AG08395 (cell line): ENCODE results near the gene GCM1.

Source experiments
- DNase-seq: peaks from one replicate; pipeline ENCODE4 v3.0.0; 2012; ENCODE audit warnings: mixed read lengths, low spot score

The GCM1 gene

GRCh38 chr6:53151676-53152075, 3.0 kb upstream of the GCM1 start:
- DNase-seq, result no peak

DNA sequence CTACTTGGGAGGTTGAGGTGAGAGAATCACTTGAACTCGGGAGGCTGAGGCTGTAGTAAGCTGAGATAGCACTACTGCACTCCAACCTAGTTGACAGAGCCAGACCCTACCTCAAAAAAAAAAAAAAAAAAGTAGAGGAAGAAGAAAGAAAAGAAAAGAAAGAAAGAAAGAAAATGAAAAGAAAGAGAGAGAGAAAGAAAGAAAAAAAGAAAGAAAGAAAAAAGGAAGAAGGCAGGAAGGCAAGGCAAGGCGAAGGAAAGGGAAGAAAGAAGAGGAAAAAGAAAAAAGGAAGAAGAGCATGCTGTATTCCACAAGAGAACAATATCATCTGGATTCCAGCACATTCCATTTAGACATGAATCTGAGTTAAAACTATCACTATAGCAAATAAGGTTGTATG, 3.8 kb downstream of the GCM1 start:
- no peak for DNase-seq

- no peak for DNase-seq
These were observed 4.9 kb downstream of the GCM1 start for GRCh38 chr6:53143710-53144109.

DNA sequence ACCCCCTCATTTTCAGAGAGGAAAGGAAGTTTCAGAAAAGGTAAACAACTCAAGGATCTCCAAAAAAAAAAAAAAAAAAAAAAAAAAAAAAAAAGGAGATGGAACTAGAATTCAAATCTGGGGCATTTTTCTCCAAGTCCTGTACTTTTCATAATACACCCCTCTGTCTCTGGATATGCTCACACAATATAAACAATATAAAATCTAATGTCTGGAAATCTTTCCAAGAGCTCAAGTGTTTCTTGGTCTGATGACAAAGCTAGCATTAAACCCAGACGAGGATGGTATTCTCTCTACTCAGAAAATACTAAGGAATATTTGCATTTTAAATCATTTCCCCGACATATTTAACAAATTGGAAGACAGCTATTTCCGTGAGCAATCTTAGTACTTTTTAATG, 5.8 kb downstream of the GCM1 start:
- no peak for DNase-seq

- DNase-seq, result no peak
These were observed 8.7 kb downstream of the GCM1 start for GRCh38 chr6:53139841-53140413.

DNA sequence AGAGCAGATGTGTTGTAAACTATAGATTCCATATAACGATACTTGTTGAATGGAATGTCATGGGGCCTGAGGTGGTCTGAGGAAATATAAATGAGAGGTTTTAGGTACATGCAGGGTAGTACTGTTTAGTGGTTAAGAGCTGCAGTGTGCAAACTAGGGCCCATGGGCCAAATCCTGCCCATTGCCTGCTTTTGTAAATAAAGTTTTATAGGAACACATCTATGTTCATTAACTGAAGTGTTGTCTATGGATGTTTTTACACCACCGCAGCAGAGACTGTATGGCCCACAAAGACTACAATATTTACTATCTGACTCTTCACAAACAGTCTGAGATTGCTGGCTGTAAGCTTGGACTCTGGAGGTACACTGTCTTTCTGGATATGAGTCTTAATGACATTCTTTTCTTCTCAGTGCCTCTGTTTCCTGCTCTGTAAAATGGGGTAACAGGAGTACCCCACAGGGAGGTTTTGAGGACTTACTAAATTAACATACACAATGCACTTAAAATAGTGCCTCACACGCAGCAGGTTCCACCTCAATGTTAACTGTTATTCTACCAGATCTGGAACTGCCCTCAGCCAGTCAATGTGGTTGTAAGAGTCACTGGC, 12.5 kb downstream of the GCM1 start:
- no peak for DNase-seq

GRCh38 chr6:53134601-53135235, 13.9 kb downstream of the GCM1 start:
- no peak for DNase-seq

- no peak for DNase-seq
These were observed 14.7 kb downstream of the GCM1 start for GRCh38 chr6:53133961-53134360.

- DNase-seq, result no peak
These were observed 17.9 kb downstream of the GCM1 start for GRCh38 chr6:53130569-53131290.

DNA sequence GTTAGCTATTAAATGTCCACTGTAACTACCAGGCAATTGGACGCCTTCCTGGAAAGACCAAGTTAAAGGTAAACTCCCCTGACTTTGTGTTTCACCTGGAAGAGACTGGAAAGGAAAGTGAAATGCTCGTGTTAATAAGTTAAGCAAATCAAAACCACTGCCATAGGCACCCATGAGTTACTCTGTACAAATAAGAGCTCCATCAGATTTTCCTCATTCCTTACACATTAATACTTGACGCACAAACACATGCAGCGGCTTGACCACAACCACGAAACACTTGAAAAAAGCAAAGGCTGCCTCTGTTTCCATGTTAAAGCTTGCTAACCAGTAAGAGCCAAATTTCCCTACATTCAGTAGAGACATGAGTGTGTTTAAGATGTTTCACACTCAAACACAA, 19.8 kb downstream of the GCM1 start:
- DNase-seq, result no peak

DNA sequence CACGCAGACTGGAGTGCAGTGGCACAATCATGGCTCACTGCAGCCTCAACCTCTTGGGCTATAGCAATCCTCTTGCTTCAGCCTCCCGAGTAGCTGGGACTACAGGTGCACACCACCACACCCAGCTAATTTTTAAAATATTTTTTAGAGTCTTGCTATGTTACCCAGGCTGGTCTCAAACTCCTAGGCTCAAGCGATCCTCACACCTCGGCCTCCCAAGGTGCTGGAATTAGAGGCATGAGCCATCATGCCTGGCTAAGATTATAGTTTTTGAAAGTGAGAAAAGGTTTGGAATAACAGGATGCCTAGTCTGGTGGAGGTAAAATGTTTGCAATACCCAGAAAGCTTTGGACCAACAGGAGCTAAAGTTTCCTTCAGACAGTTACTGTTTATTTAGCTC, 23.4 kb downstream of the GCM1 start:
- no peak for DNase-seq

GRCh38 chr6:53124131-53124800, 24.4 kb downstream of the GCM1 start:
- DNase-seq, result no peak

DNA sequence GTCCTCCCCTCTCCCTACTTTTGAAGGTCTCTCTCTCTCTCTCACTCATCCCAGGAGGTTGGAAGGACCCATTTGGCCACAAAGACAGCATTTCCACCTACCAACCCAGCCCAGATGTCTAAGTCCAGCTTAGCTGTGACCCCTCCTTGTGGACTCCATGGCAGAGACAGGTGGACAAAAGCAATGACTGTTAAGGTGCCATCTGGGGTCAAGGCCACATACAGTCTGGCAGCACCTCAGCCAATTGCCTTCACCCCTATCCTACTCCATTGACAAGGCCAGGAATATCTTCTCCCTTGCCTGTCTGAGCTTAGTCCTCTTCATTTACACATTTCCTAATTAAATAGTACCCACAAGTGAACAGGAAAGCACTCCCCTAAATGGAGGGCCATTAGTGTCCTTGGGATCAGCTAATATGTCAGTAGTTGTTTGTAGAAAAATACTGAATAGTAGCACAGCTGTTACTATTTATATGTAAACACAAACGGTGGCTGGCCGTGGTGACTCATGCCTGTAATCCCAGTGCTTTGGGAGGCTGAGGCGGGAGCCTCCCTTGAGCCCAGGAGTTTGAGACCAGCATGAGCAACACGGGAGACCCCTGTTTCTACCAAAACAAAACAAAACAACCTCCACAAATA, 28.8 kb downstream of the GCM1 start:
- DNase-seq, result peak; percentile 65

DNA sequence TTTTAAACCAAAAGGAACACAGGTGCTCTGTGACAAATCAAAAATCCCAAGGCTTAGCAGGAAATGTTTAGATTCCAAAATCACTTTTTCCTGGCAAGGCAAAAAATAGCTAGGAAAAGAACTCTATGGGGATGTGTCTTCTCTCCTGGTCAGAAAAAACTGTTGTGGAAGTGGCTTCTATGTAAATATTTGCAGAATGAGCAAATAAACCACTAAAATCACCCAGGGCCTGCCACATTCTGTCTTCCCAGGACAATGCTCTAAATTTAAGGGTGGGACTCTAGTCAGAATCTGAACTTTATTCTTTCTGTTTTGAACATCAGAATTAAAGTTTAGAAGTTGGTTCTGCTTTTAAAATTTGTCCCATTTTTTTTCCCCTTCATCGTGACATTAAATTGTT, 29.3 kb downstream of the GCM1 start:
- DNase-seq, result peak; percentile 63

GRCh38 chr6:53115741-53116140, 32.9 kb downstream of the GCM1 start:
- no peak for DNase-seq

DNA sequence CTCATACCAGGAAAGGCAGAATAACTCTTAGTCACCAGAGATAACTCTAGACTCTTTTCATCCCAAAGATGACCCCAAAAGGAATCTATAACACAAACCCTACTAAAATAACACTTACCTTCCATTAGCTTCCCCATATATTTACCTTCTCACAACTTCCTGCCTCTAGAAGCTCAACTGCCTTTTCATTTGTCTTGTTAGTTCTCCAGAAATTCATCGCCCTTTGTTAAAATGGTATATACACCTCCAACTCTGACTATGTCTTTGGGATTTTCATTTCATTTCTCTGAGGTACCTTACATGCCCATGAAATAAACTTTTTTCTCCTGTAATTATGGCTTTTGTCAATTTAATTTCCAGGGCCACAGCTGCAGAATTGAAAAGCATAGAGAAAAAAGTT, 33.5 kb downstream of the GCM1 start:
- DNase-seq, result no peak

- no peak for DNase-seq
These were observed 34.9 kb downstream of the GCM1 start for GRCh38 chr6:53113742-53114141.

DNA sequence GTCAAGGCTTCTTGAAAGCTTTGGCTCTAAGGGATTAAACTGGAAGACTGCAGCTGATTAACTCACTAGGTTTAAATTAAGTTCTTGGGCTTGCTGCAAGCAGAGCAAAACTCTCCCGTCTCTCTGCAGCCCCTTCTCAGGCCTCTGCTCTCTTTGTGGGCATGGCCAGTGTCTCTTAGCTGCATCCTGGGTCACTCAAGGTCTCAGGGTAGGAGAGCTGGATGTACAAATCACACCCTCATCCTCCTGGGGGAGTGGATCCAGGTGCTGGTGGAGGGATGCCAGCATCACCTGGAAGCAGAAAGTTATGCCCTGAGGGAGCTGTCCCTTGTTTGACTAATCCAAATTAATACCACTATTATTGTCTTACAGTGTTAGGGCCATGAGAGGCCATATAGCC, 35.8 kb downstream of the GCM1 start:
- DNase-seq, result no peak

GRCh38 chr6:53112404-53112803, 36.2 kb downstream of the GCM1 start:
- no peak for DNase-seq

GRCh38 chr6:53111865-53112264, 36.8 kb downstream of the GCM1 start:
- no peak for DNase-seq

DNA sequence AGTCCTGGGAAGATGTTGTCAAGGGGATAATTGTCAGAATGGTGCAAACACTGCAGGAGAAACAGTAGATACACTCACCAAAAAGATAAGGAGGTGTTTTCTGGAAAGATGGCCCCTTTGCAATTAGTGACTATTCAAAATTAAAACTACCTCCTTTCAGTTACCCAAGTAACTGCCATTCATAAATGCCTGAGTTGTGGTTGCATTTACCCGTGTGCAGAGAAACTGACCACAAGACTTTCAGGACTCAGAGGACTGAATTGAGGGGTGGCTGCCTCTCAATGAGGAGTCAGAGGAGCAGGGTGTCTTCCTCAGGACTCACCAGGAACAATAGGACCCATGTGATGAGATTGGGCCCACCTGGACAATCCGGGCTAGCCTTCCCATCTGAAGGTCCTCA, 39.0 kb downstream of the GCM1 start:
- no peak for DNase-seq

DNA sequence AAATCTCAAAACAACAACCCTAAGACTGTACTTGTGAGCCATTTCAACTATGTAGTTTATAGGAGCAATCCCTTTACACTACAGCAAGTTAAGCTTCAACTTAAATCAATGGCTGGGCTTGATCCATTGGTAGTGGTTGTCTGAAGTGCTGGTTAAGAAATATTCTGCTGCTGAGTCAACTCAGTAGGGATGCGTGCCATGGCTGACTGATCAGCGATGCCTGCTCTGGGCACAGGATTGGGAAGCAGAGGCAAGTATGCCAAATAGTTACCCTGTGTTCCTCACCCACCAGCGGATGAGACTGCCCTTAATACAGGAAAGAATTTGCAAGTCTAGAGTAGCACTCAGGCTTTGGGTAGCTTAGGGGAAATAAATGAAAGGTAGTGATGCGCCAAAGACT, 41.5 kb downstream of the GCM1 start:
- peak; percentile 74 for DNase-seq
